Glomerular visceral epithelial cell (primary cell): ENCODE results near the gene KPNA1.

ENCODE experiments used
- DNase-seq: peaks from one replicate; pipeline ENCODE4 v3.0.0-alpha.2; 2016; ENCODE audit errors: extremely low spot score

The KPNA1 gene

DNA sequence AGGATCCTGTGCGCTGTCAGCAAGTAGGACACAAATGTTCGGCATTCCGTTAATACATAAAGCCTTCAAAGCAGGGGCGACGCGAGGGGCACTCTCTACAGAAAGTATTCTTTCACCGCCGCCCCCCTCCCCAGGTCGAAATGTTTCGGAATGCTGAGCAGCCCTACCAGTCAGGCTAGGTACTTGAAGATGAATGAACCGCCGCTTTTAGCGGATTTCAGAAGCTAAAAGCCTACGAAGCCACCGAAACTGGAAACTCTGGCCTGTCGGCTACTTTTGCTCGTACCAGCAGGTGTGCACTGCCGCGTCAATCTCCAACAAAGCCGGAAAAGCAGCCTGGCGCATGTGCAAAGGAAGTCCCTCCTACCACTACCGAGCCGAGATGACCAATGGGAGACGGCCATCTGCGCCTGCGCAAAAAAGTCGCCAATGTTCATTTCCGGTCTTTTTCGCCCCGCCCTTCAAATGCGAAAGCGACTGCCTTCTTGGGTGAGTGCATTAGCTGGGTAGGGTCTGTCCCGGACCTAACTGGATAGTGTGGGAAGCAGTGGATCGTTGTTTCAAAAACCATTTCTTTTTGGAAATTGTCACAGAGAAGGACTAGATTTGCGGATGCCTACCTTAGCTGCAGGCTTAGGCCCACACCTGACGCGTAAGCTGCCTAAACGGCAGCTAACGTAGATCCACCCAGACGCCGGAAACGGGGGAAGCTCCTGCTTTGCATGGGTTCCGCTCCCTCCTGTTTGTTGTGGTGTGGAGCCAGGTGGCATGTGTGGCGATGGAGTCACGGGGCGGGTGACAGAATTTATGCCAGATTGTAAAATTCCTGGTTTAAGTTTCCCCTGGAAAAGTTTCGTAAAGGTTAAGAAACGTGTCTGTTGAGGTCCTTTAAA lies 98.7 kb downstream of the KPNA1 start, which contains the start of gene WDR5B:
WDR5B (minus strand) TSS at position 301 of the 893 bp plus-strand sequence. CDS start 534 bp downstream, outside the sequence.
- DNase-seq, result peak; percentile 98

DNA sequence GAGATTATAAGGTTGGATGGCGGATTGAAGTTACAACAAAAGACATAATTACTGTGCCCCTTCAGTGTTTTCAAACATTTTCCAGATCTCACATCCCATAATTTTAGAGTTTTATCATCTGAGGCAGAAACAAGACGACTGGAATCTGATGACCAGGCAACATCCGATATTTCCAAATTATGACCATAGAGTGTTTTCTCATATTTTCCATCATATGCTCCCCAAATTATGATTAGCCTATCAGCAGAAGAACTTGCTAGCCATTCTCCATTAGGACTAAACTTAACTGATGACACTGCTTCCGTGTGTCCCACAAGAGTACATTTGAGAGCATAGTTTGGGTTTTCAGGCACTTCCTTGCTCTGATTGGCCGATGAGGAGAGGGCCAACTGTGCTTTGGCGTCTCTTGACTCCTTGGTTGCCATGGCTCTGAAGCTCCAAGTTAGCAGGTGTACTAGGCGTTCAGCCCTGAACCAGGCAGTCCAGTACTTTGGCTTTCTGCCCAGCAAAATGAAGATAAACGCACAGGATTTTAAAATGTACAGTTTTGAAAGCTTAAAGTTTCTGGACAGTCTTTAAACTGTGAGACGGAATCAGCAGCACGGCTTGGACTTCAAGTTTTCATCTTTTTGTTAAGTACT lies 99.5 kb downstream of the KPNA1 start:
- DNase-seq, result peak; percentile 52

DNA sequence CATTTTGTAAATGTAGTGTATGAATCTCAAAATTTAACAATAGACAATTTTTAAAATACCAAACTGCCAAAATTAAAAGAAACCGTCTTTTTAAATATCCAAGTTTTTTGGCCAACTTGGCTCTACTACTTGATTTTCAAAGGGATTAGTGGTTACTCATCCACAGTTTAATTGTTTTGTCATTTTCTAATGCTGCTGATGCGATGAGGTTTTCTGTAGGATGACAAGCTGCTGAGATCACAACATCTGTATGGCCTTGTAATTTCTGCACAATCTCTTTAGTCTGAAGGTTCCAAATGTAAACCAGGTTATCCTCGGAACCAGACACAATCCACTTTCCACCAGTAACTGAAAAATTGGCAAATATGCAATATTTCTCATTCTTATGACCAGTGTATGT lies 100.3 kb downstream of the KPNA1 start:
- no peak for DNase-seq

DNA sequence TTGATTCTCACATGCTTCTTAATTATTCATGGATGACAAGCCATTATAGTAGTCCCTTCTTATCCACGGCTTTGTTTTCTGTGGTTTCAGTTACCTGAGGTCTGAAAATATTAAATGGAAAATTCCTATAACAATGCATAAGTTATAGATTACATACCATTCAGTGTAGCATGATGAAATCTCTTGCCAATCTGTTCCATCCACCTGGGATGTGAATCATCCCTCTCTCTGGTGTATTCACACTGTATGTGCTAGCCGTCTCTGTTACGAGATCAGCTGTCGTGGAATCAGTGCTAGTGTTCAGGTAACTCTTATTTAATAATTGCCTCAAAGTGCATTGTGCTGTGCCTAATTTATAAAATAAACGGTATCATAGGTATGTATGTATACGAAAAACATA lies 104.1 kb downstream of the KPNA1 start:
- no peak for DNase-seq

DNA sequence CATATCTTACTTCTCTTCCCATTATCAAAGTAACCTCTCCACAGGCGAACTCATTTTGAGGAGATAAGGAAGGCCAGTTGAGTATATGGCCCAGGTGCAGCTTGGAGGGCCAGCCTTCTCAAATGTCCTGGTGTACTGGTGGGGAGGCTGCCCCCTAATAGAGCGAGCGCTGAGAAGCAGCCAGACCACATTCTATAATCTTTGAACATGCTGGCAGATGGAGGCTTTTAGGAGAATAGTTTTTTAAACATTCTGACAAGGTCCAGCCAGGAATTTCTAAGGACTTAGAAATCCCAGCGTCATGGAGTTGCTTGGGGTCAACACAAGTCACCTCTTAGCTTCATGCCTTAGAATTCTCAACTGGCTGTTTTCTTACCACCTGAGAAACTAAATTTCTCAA lies 104.6 kb downstream of the KPNA1 start:
- DNase-seq, result no peak

DNA sequence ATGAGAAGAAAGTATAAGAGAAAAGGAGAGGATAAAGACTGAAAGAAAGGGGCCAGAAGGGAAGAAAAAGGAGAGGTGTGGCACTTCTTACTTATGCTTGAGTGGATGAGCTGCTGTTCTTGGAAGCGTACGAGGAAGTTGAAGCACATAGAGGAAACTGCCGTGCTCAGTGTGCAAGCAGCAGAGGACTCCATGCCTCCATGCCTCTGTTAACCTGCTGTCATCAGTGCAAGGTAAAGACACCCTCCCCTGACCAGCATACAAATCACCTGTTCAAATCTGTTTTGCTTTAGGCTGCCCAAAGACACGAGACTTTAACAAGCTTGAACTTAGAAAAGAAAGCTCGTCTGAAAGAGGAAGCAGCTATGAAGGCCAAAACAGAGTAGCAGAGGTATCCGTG lies 105.3 kb downstream of the KPNA1 start:
- DNase-seq, result no peak

DNA sequence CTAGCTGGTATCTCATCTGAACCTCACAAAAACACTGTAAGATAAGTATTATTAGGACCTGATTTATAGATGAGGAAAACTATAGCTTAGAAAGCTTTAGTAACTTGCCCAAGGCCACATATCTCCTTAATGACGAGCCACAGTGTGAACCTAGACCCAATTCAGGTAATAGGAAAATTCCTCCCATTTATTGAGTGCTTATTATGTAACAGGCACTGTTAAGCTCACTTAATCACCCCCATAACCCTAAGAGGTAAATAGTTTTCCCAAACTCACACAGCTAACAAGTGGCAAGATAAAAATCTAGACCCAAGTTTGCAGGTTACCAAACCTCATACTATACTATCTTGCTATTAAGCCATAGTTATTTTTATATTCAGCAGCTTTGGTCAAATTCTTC lies 106.8 kb downstream of the KPNA1 start:
- no peak for DNase-seq

DNA sequence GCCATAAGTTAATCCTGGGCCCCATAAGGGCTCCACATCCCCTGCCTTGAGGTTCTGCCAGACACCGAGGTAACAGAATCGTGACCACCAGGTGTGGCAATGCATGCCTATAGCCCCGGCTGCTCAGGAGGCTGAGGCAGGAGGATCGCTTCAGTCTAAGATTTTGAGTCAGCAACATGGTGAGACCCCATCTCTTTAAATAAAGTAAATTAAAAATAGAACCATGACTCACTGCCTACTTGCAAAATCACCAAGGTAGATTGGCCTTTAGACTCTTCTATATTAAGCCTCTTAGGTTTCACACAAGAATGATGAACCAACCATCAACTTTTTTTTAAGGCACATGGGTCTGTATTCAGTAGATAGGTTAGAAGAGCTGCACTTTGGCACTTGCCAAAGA lies 108.5 kb downstream of the KPNA1 start:
- DNase-seq, result no peak

DNA sequence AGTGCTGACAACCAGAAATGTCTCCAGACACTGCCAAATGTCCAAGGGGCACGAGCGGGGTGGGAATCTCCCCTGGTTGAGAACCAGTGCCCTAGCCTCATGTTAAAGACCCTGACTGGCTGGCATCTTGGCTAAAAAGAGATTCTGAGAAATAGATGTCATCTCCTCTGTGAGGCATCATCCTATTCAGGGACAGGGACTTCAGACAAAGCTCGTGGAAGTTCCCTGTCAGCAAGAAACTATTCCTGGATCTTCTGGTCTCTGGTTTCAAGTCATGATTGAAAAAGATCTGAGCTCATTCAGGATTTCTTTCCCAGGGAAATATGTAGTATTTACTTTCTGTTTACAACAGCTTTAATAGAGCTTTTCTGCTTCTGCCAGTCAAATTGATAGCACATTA lies 109.7 kb downstream of the KPNA1 start:
- no peak for DNase-seq

DNA sequence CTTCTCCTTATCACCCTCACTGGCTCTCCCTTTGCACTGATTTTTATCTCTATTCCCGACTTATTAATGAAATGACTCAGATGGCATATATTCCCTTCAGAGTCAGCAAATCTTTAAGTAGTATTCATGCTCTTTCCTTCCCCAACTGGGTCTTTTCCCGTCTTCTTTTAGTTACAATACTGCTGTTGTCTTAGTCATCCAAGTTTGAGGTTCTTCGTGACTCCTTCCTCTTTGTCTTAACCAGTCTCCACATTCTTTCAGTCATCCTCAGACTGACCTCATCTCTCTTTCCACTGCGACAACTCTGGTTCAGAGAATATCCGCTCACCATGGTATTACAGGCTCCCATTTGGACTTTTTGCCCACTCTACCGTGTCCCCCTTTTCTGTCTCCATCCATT lies 111.2 kb downstream of the KPNA1 start:
- peak; percentile 63 for DNase-seq

DNA sequence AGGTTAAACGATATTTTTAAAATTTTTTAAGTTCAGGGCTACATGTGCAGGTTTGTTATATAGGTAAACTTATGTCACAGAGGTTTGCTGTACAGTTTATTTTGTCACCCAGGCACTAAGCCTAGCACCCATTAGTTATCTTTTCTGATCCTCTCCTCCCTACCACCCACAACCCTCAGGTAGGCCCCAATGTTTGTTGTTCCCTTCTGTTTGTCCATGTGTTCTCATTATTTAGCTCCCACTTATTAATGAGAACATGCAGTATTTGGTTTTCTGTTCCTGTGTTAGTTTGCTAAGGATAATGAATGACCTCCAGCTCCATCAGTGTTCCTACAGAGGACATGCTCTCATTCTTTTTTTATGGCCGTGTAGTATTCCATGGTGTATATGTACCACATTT lies 115.8 kb downstream of the KPNA1 start:
- DNase-seq, result no peak

DNA sequence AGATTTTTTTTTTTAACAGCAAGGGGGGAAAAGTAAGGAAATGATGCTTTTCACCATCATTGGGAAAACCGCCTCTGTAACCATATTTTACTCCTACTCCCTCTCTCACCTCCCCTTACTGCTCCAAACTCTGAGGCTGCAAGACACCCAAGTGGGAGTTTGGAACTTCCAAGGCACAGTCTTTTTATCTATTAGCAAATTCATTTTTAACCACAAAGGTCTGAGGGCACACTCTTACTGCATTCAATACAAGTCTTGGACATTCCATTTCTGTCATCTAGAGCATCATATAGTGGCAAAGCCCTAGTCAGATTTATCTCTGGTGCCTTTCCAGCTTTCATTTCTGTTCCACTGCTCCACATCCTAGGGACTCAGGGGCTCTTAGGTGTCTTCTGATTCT lies 117.5 kb downstream of the KPNA1 start:
- no peak for DNase-seq

DNA sequence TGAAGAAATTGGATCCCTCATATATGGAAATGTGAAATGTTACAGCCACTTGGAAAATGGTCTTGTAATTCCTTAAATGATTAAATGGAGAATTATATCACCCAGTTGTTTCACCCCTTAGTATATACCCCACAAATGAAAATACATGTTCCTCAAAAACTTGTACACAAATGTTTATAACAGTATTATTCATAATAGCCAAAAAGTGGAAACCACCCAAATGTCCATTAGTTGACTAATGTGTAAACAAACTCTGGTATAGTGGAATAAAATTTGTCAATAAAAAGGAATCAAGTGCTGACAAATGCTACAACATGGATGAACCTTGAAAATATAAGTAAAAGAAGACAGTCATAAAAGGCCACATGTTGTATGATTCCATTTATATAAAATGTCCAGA lies 118.2 kb downstream of the KPNA1 start:
- no peak for DNase-seq

DNA sequence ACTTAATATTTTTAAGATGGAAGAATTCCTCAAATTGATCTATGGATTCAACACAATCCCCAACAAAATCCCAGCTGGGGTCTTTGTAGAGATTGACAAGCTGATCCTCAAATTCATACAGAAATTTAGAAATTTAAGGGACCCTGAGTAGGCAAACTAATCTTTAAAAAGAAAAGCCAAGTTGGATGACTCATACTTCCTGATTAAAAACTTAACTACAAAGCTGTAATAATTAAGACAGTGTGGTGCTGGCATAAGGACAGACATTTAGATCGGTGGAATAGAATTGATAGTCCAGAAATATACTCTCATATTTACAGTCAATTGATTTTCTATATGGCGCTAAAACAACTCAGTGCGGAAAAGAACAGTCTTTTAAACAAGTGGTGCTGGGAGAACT lies 119.2 kb downstream of the KPNA1 start:
- no peak for DNase-seq

DNA sequence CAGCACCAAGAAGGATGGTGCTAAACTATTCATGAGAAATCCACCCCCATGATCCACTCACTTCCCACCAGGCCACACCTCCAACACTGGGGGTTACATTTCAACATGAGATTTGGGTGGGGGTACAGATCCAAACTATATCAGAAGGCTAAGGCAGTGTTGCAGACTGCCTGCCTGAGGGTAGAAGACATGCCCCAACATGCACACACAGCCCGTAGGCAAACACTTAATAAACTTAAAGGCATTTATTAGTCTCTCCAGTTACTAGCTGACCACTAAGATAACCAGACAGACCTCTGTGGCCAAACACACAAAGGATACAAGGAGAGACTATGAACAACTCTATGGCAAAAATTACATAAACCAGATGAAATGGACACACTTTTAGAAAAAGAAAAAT lies 120.6 kb downstream of the KPNA1 start:
- DNase-seq, result no peak

DNA sequence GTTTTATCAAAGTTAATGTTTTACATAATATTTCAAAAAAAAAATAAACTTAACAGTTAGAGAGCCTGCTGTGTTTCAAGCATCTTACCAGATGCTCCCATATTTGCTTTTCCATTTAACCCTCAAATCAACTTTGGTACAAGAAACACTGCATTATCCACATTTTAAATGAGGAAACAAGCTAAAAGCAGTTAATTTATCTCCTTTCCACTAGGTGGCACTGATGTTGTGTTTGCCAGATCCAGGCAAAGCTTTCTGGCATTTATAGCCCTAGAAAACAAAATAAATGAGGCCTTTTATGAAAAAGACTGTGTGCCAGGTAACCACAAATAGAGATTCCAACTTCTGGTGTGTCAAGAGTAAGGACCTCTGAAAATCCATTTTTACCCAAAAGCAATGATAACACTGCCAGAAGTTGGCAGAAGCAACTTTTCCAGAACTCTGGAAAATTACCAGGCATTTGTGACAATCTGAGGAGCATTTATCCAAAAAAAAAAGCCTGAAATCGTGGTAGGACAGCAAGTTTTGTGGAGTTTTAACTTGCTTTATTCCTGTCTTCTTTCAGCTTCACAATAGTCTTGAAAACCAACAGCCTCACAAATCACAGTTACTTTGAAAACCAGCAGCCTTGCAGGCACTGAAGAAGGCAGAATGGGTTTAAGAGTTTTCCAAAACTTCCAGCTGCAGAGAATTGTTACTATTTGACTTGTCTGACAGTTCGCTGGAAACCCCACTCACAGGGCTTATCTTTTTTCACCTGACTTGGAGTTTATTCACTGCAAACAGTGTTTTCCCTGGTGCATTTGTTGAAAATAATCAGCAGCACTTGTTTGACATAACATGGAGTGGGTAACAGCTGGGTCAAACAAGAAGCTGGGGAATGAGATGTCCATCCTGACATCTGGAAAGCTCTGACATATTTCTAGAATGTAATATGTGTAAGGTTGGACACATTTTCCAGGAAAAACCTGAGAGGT lies 121.6 kb downstream of the KPNA1 start:
- peak; percentile 46 for DNase-seq

DNA sequence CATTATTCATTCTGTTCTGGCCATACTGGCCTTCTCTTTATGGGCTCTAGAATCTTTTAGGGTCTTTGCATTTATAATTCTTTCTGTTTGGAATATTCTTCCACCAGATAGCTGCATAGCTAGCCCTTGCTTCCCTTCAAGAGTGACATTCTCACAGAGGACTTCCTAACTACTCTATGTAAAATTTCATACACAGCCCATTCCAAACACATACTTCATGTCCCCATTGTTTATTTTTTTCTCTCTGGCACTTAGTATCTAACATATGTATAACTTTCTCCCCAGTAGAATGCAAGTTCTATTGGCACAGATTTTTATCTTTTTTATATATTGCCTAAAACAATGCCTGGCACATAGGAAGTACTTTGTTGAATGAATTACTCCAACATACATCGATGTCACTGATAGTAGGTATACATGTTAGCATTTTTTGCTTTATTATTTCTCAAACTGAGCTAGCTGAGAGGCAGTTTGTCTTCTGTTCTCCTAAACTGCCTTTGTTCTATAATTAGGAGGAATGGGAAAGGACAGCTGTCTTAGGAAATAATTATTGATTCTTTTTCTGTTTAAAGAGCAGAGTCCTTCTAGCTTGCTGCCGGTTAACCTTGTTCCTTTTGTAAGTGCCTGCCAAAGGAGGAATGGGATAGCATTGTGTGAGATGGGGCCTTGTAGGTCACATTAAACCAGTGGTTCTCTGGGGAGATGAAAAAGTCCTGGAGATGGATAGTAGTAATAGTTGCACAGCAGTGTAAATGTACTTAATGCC lies 122.9 kb downstream of the KPNA1 start:
- DNase-seq, result no peak

DNA sequence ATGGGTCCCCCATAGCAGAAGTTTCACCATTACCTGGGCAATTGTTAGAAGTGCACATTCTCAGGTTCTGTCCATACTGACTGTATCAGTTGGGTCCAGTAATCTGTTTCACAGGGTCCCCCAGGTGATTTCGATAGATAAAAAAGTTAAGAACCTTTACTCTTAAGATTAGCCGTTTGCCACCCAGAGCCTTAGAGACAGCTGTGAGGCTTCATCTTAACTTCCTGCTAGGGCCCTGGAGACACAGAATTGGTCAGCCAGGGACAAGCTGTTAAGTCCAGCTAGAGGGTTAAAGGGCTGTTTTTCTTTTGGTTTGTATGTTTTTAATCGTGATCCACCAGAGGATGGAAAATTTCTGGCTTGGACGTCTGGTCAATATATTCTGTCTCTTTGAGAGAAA lies 124.1 kb downstream of the KPNA1 start:
- DNase-seq, result no peak

DNA sequence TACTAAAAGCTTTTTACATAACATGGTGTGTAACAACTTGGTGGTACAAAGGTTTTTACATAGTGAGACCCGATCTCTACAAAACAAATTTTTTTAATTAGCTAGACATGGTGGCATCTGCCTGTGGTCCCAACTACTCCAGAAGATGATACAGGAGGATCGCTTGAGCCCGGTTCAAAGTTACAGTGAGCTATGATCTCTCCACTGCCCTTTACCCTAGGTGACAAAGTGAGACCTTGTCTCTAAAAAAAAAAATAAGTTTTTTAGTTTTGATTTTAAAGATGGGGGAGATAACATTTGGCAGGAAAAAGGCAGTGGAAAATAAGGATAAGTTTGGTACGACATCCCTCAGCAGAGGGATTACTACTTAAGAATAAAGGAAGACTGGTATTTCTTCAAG lies 124.8 kb downstream of the KPNA1 start:
- DNase-seq, result no peak

DNA sequence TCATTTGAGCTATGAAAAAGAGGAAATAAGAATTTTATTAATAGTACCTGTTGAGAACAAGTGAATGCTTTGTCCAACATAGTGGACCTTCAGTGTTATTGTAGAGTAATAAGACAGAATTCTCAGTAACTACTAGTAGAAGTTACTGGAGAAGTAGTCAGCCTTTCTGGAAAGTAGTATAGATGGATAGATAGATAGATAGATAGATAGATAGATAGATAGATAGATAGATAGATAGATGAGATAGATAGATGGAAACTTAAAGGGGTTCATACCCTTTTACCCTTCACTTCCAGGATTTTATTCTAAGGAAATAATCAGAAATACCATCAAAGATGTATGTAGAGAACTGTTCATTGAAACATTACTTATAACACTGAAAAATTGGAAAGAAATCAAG lies 125.5 kb downstream of the KPNA1 start:
- no peak for DNase-seq

DNA sequence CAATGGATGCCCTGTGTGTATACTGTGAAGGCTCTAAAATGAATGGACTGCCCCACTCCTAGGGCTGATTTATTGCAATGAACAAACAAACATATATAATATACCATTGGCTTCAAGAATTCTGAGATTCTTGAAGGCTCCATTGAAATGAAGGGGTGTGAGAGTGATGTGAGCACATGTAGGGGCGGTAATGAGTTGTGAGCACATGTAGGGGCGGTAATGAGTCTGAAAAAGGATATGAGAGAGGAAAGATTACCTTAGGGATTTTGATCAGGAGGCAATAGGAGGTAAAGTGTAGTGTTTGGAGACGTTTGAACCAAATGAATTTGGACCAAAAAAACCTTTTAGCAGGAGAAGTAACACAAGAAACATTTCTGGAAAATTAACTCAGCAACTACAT lies 127.0 kb downstream of the KPNA1 start:
- no peak for DNase-seq
